Omental fat pad (tissue), 4 donors: ENCODE measurements around the gene RBBP8NL. TPM values are rescaled to one million over a fixed set of nuclear protein-coding genes. Genes with fewer than 3 reads are reported as not detected.

ENCODE experiments used
- ATAC-seq: fragments of 150-250 bp; one replicate; pipeline ENCODE4 v1.9.1; 2016; ENCODE audit warnings: mild to moderate bottlenecking, moderate library complexity; ENCODE audit not compliant: low FRiP score
- DNase-seq: peaks from one replicate; pipeline ENCODE4 v3.0.0-alpha.2; 2019; ENCODE audit warnings: low spot score
- CTCF ChIP-seq, 3 donors: fragments of 450-650 bp; IDR thresholded peaks; one replicate each; pipeline ENCODE4 v1.5.1; 2016 to 2017; ENCODE audit warnings: antibody characterized with exemption in 3 of 3, mild to moderate bottlenecking in 3 of 3, moderate library complexity in 2 of 3
- total RNA-seq, 4 donors: library from RNA; depleted of rRNA; stranded (reverse); fragments of >200 nt; gene quantifications; one replicate each; pipeline ENCODE4 v1.1.0, GENCODE V29; 2016

The RBBP8NL gene
- total RNA-seq, 4 donors from 2014 or later, result not detected

DNA sequence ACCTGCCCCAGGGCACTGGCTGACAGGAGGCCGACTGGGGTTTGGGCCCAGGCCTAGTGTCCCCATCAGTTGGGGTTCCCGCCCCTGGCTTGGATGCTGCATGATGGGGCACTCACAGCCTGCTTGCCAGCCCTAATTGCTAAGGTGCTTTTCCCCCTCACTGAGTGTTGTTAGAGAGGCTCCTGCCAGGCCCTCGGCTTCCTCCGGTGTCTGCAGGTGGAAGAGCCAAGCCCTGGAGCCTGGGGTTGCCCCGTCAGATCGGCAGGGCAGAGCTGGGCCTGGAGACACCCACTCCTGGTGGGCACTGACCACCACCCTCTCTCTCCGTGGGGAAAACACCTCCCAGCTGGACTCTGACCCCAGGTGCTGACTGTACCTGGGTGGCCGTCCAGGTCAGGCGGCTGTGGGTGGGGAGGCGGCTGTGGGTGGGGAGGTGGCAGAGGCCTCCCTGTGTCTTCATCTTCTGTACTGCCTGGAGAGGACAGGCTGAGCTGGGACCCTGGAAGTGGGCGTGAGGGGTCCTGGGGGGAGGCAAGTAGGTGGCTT is 14.2 kb downstream of the RBBP8NL start:
- ATAC-seq, result no peak
- no peak for DNase-seq
- no peak for TF ChIP-seq CTCF (IDR thresholded peaks at IDR 0.05)

DNA sequence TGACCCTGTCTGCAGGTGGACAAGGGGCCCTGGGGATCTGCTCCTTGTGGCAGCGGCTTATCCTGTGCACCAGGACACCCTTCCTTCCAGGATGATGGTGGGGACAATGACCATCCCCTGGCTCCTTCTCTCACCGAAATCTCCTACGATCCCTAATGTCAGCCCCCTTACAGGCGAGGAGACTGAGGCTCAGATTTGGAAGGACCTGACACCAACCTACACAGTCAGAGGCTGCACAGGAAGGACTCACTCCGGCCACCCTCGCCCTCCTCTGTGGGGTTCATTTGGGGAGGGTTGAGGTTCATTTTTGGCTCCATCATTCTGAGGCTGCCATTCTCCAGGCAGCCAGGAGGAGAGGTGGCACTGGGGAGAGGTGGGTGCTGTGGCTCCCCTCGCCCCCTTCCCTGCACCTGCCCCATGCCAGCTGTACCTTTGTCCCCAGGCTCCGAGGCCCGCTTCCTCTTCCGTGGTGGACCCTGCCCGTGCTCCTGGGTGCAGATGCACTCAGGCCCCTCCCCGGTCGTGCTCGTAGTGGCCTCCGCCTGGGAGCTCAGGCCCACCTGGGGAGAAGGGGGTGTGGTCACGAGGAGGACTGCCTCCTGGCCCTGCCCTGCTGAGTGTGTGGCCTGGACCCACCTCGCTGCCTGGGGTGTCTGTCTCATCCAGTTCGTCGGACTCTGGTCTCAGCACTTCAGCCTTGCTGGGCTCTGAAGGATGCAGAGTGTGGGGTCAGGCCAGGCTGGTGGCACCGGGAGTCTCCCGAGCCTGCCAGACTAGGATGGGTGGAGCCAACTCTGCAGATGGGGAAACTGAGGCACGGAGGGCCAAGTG is 14.9 kb downstream of the RBBP8NL start:
- ATAC-seq, result no peak
- TF ChIP-seq CTCF (IDR thresholded peaks at IDR 0.05), result no peak
- DNase-seq, result no peak

- no peak for TF ChIP-seq CTCF (IDR thresholded peaks at IDR 0.05)
- ATAC-seq, result no peak
Observed at GRCh38 chr20:62411479-62412193, 15.7 kb downstream of the RBBP8NL start.

DNA sequence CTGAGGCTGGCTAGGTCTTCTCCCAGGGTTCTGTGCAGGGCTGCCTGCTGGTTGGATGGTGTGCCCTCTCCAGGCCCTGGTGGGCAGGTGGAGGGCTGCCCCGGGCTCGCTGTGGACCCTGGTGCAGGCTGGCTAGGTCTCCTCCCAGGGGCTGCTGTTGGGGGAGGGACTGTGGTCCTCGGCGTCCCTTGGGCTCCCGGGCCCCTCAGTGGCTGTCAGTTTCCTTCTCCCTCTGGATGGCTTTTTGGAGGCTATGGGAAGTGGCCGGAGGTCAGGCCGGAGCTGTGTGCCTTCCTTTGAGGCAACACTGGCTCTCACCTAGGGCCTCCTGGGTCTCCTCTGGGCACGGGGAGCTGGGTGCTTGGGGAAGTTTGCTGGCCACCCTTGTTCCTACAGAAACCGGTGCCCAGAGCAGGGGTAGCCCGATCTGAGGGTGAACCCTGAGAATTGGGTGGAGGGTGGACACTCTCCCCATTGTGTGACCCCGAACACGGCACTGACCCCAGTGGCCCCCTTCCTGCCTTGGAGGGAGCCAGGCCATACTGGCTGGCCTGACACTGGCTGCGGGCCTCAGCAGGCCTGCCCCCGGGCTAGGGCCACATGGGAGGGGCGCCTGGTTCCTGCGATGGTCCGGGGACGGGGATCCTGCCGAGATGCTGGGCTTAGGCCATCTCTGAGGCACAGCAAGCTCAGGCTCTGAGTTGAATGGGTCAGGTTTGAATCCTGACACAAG is 16.4 kb downstream of the RBBP8NL start:
- no peak for TF ChIP-seq CTCF (IDR thresholded peaks at IDR 0.05)
- DNase-seq (no peak), ATAC-seq (no peak)

More at GRCh38 chr20:62411479-62412193, 15.7 kb downstream of the RBBP8NL start:
- DNase-seq, result no peak

DNA sequence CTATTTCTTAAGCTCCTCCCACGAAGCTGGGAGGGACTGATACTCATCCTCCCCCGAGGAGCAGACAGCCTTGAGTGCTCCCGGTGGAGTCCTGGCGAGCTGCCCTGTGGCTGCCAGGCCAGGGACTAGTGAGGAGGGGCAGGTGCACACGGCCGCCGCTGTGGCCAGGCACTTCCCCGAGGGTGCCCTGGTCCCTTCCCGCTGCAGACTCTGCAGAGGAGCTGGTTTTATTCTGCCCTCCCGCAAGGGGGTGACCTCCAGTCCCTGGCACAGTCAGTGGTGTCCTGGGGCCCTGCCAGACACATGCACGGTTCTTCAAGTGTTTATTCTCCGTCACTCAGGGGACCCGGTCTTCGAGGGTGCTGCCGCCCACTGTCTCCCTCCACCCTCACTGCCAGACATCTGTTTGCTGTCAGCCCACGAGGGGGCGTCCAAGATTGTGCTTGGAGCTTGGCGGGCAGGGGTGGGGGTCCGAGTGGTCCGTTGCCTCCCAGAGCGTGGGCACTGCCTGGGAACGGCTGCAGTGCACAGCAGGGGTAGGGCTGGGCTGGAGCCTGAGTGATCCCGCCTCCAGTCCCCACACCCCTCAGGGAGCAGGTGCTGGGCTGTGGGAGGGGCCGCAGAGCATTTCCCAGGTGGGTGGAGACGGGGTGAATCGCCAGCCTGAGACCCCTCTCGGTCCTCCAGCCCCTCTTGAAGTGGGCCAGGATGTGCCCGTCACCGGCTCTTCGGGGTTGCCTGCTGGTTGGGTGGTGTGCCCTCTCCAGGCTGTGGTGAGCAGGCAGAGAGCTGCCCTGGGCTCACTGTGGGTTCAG is 17.2 kb downstream of the RBBP8NL start:
- DNase-seq (no peak), ATAC-seq (no peak)
- no peak for TF ChIP-seq CTCF (IDR thresholded peaks at IDR 0.05)
